Pancreas (tissue), 10 donors: ENCODE results near the gene PRPF8. TPM values are rescaled to one million over a fixed set of nuclear protein-coding genes. Genes with fewer than 3 reads are reported as not detected.
A peak's percentile ranks its signal among the peaks of the same experiment; 100 is the strongest.

ENCODE experiments used
- ATAC-seq, 4 donors: fragments of 200-7000 bp; cut with Tn5 transposase; one replicate each; pipeline versions ENCODE4 v1.8.0 to v1.9.1; 2020; ENCODE audit warnings: mild to moderate bottlenecking in 4 of 4, moderate library complexity in 4 of 4
- DNase-seq, 6 donors: peaks; one replicate each; pipeline ENCODE4 v3.0.0-alpha.2; 2020
- FAIRE-seq: peaks from 2 replicates; lab custom pipeline; 2012; peaks lifted over from hg19 to GRCh38; lab: Jason Lieb, UNC
- H3K27ac ChIP-seq, 4 donors: fragments of 200-600 bp; sonication (generic); 1 replicate in 3 of 4; 2 replicates in 1 of 4; pipeline versions ENCODE4 v1.5.0 to v1.8.0; 2020
- H3K27me3 ChIP-seq, 4 donors: fragments of 200-600 bp; one replicate each; pipeline ENCODE4 v1.8.0; 2021
- H3K36me3 ChIP-seq, 3 donors: fragments of 200-600 bp; sonication (generic) in 1 of 3; one replicate each; pipeline versions ENCODE4 v1.5.0 to v1.8.0; 2020 to 2021
- H3K4me1 ChIP-seq, 3 donors: fragments of 200-600 bp; one replicate each; pipeline ENCODE4 v1.8.0; 2021
- H3K4me3 ChIP-seq, 4 donors: fragments of 200-600 bp; sonication (generic) in 2 of 4; one replicate each; pipeline versions ENCODE4 v1.5.0 to v1.8.0; 2020 to 2021
- H3K9me3 ChIP-seq, 4 donors: fragments of 200-600 bp; one replicate each; pipeline ENCODE4 v1.8.0; 2021
- CTCF ChIP-seq, 4 donors: fragments of 200-600 bp; sonication (generic) in 3 of 4; IDR thresholded peaks; one replicate each; pipeline versions ENCODE4 v1.5.0 to v1.8.0; 2021; ENCODE audit warnings: antibody characterized with exemption in 4 of 4
- WGBS, 2 donors: extraction: QIAGEN DNeasy Blood & Tissue Kit; methylation state at CpG; one replicate each; pipeline ENCODE4 v1.1.7; 2013; 5-methylcytosine and 5-hydroxymethylcytosine counted together
- intact Hi-C, 3 donors: fragments of 100-400 bp; cut with DNase I; formaldehyde crosslinking; loops; one replicate each; pipeline versions ENCODE4 v1.11.1 to v1.14.2; 2022
- polyA plus RNA-seq, 2 donors: library from polyadenylated mRNA; stranded (reverse); fragments of 200-250 nt; gene quantifications; one replicate each; pipeline ENCODE4 v1.2.3, GENCODE V29; 2013
- total RNA-seq, 6 donors: library from RNA; stranded (reverse); fragmentation: NEBNext Ultra II Directional in 4 of 6; extraction: Animal tissue kit (Norgen Biotek cat#: 25700) in 4 of 6; gene quantifications; one replicate each; pipeline versions ENCODE4 v1.2.1 to v1.2.4, GENCODE V29; 2021 to 2023
- donor health status: healthy with polysubstance abuse.
- donor health status: DM: no; HTN: no; CAD: no; lungs with moderate emphysema.
- donor health status: DM: no; HTN: no; CAD: no.
- donor health status: control.
- donor health status: control.
- donor health status: Bipolar disorder and iron deficiency.
- donor health status: DM: yes; HTN: yes; CAD: no.
- donor health status: DM: no; HTN: no; CAD: no.
- donor health status: DM: no; HTN: no; CAD: no.
- donor health status: DM: yes; HTN: yes; CAD: no.

The PRPF8 gene
- total and polyA plus RNA-seq, 8 donors, result 78.9 to 129 (median 97.7) TPM

DNA sequence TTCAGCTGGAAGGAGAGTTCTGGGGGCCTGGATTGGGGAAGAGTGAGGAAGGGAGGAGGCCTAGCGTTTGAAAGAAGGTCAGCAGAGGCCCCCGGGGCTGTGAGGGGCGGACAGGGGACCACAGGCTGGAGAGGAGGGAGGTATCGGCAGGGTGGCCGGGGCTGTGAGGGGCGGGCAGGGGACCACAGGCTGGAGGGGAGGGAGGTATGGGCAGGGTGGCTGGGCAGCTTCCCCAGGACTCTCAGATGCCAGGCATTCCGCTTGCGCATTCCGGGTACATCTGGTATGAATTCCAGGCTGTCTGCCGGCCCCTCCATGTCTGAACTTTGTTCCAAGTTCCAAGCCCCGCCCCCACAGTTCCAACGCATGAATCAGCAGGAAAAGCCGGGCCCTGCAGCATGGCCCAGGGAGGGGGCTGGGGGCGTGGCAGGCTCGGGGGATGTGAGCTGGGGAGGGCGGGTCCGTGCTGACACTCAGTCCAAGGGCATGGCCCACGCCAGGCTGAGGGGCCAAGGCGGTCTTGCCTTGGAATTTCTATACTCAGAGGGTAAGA is 29.8 kb upstream of the PRPF8 start:
- intact Hi-C loops, result no loop called here
- DNase-seq (peak; percentile 93 to 99 (median 97)), ATAC-seq (peak; percentile 33 to 52 (median 46)), FAIRE-seq (no peak)
- H3K9me3 ChIP-seq, result no peaks in the 10 kb centered on the region
- H3K36me3 ChIP-seq, result no peaks in the 10 kb centered on the region
- peak overlapping the region; percentile 80 to 96 (median 86) for H3K27ac ChIP-seq
- 0 to 1% methylated on average over 18 to 19 of the region's 19 CpGs for WGBS, 2 donors
- peaks cover 13 to 25% (median 17%) of the 10 kb centered on the region in 3 donors for H3K4me1 ChIP-seq
- H3K27me3 ChIP-seq, result no peaks in the 10 kb centered on the region
- peak overlapping the region in 3 of 4 donors; percentile 68 to 83 (median 78) for H3K4me3 ChIP-seq
- no peak for TF ChIP-seq CTCF (IDR thresholded peaks at IDR 0.05)

GRCh38 chr17:1713878-1714426 is 29.3 kb upstream of the PRPF8 start:
- no peaks in the 10 kb centered on the region for H3K27me3 ChIP-seq
- peaks cover 13 to 25% (median 17%) of the 10 kb centered on the region in 3 donors for H3K4me1 ChIP-seq
- H3K36me3 ChIP-seq, result no peaks in the 10 kb centered on the region
- TF ChIP-seq CTCF (IDR thresholded peaks at IDR 0.05), result peak in 1 of 4 donors; percentile 16
- no peak for FAIRE-seq
- peak overlapping the region; percentile 41 to 88 (median 75) for H3K27ac ChIP-seq
- 4 to 6% methylated on average over 11 of the region's 11 CpGs for WGBS, 2 donors
- H3K4me3 ChIP-seq, result peak overlapping the region in 3 of 4 donors; percentile 68 to 83 (median 78)
- intact Hi-C loops, result no loop called here
- ATAC-seq, result no peak
- peak in 4 of 6 donors; percentile 62 to 69 (median 64) for DNase-seq
- no peaks in the 10 kb centered on the region for H3K9me3 ChIP-seq

DNA sequence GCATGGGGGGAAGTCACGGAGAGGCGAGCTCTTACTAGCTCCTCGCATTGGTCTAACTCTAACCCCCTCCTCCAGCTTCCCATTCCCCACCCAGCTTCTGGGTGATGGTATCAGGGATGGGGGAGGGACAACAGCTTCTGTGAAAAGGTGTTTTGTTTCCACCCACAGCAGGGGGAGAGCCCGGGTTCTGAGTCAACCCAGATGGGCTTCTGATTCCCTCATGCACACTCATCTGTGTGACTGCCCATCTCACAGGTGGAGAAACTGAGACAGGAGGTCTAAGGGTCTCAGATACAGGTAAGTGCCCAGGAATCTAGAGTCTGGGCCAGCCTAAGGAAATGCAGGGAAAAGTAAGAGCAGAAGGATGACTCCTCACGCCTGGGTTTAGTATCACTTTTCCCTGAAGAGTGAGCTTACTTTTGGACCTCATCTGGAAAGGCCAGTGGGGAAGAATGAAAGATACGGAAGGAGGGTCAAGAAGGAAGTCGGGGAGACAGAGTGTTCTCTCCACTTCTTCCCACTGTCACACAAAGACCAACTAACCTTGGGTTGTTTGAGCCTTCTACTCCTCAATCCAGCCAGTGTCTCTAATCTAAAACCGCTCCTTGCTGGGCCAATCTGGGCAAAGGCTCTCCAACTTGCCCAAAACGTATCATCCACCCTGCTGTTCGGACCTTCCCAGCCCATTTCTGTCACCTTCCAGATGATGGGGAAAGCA is 28.7 kb upstream of the PRPF8 start:
- intact Hi-C loops, result no loop called here
- H3K4me1 ChIP-seq, result peaks cover 13 to 23% (median 16%) of the 10 kb centered on the region in 3 donors
- TF ChIP-seq CTCF (IDR thresholded peaks at IDR 0.05), result no peak
- DNase-seq, result no peak
- H3K27me3 ChIP-seq, result no peaks in the 10 kb centered on the region
- no peaks in the 10 kb centered on the region for H3K9me3 ChIP-seq
- 61 to 66% methylated on average over 10 of the region's 10 CpGs for WGBS, 2 donors
- H3K36me3 ChIP-seq, result no peaks in the 10 kb centered on the region
- no peak for ATAC-seq
- FAIRE-seq, result no peak
- H3K27ac ChIP-seq, result peak overlapping the region in 1 of 4 donors; percentile 70
- peak overlapping the region in 2 of 4 donors; percentile 78 to 83 for H3K4me3 ChIP-seq

- no peaks in the 10 kb centered on the region for H3K36me3 ChIP-seq
- peak in 1 of 6 donors; percentile 14 for DNase-seq
- no peak overlapping the region for H3K27ac ChIP-seq
- no peak for FAIRE-seq
- no peak for ATAC-seq
- no peaks in the 10 kb centered on the region for H3K27me3 ChIP-seq
- H3K9me3 ChIP-seq, result no peaks in the 10 kb centered on the region
- WGBS, 2 donors, result 58 to 66% methylated on average over 8 of the region's 8 CpGs
- no peak for TF ChIP-seq CTCF (IDR thresholded peaks at IDR 0.05)
- peaks cover 11 to 18% (median 13%) of the 10 kb centered on the region in 3 donors for H3K4me1 ChIP-seq
- intact Hi-C loops, result no loop called here
- no peak overlapping the region for H3K4me3 ChIP-seq
These were observed 27.6 kb upstream of the PRPF8 start for GRCh38 chr17:1712271-1712670.
